GM06990 (cell line): ENCODE measurements around the gene NPHP3.
"Not testable (repeated sequence)": the region's sequence is repeated elsewhere in the genome, so short reads cannot be mapped to it uniquely, and the experiment has no call there.

Experiments
- DNase-seq: peaks from one replicate; pipeline ENCODE4 v3.0.0-alpha.2; 2011; ENCODE audit not compliant: insufficient read length; ENCODE audit errors: extremely low read depth
- H3K27me3 ChIP-seq: replicated peaks from 2 replicates; pipeline ENCODE4 v1.6.0; 2011; ENCODE audit warnings: low read length; ENCODE audit not compliant: control insufficient read depth, insufficient read depth
- H3K36me3 ChIP-seq: 2 replicates; pipeline ENCODE4 v1.5.1; 2011; ENCODE audit warnings: low read length; ENCODE audit not compliant: control insufficient read depth, insufficient read depth
- H3K4me3 ChIP-seq: replicated peaks from 2 replicates; pipeline ENCODE4 v1.5.1; 2011; ENCODE audit warnings: low read depth, mild to moderate bottlenecking, control low read depth, low read length
- TF ChIP-seq, protein P1 (sequence below): IDR thresholded peaks from 2 replicates; pipeline ENCODE4 v1.5.1; 2011; ENCODE audit warnings: low read length, control low read depth, mild to moderate bottlenecking, inconsistent platforms; ENCODE audit not compliant: insufficient read depth, poor library complexity, severe bottlenecking

Gene NPHP3

DNA sequence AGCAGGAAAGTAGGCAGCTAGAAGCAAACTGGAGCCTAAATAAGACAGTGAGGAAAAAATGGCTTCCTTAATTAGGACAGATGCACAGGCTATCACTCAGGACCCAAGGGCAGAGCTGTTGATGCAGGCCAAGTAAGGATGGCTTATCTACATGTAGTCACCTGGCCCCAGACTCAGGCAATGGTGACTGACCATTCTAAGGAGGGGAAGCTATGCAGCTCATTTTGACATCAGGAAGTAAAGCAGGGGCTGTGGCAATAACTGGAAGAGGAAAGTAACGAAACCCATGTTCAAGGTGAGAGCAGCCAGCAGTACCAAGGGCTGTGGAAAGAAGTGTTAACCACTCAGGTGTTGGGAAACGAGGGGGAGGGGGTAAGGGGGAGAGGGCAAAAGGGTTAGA lies 78.8 kb downstream of the NPHP3 start:
- Histone ChIP-seq H3K4me3 (no peak overlapping the region), H3K36me3 (peaks cover 2% of the 10 kb centered on the region), H3K27me3 (no peaks in the 10 kb centered on the region)
- no peak for DNase-seq
- TF ChIP-seq, protein P1, sequence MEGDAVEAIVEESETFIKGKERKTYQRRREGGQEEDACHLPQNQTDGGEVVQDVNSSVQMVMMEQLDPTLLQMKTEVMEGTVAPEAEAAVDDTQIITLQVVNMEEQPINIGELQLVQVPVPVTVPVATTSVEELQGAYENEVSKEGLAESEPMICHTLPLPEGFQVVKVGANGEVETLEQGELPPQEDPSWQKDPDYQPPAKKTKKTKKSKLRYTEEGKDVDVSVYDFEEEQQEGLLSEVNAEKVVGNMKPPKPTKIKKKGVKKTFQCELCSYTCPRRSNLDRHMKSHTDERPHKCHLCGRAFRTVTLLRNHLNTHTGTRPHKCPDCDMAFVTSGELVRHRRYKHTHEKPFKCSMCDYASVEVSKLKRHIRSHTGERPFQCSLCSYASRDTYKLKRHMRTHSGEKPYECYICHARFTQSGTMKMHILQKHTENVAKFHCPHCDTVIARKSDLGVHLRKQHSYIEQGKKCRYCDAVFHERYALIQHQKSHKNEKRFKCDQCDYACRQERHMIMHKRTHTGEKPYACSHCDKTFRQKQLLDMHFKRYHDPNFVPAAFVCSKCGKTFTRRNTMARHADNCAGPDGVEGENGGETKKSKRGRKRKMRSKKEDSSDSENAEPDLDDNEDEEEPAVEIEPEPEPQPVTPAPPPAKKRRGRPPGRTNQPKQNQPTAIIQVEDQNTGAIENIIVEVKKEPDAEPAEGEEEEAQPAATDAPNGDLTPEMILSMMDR: no peak

DNA sequence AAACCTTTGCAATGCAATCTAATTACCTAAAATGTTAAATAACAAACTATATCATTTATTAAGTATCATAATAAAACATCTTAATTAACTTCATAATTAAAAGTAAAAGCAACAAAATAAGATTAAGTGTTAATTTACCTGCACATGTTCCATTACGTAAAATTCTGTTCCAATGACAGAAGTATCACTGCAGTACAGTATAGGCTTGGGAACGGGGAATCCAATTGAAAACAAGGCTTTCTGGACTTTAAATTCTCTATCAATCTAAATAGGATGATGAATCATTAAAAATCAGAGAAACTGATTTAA lies 79.7 kb downstream of the NPHP3 start:
- DNase-seq: no peak
- TF ChIP-seq, protein P1: no peak
- peaks cover 2% of the 10 kb centered on the region for H3K36me3 ChIP-seq
- H3K4me3 ChIP-seq: no peak overlapping the region
- no peaks in the 10 kb centered on the region for H3K27me3 ChIP-seq

DNA sequence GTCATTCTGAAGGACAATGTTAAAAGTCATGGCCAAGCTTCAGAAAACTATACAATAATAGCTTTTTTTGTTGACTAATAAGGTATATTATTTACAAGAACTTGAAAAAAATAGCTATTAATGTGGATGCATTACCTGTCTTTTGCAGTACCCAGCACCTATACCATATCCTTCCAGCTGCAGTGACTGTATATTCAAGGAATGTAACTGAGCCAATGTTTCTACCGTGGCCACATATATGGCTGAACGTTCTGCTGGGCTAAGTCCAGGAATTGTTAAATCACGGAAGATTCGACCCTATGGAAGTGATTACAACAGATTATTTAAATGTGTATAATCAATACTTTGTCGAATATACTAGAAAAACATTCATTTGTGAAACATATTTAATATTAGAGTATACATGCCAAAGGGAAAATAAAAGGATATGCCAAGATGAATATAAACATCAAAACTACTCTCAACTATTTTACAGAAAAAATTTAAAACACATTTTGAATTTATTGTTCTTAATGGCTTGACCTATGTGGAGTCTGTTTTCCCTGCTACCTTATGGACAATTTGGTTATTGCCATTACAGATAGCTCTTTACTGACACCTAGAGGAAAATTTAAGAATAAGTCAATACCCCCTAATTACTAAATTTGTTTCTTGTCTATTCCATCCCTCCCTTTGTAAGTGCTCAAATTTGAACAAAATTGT lies 80.2 kb downstream of the NPHP3 start:
- DNase-seq: no peak
- peaks cover 2% of the 10 kb centered on the region for H3K36me3 ChIP-seq
- no peaks in the 10 kb centered on the region for H3K27me3 ChIP-seq
- TF ChIP-seq, protein P1: peak; percentile 51
- H3K4me3 ChIP-seq: no peak overlapping the region

DNA sequence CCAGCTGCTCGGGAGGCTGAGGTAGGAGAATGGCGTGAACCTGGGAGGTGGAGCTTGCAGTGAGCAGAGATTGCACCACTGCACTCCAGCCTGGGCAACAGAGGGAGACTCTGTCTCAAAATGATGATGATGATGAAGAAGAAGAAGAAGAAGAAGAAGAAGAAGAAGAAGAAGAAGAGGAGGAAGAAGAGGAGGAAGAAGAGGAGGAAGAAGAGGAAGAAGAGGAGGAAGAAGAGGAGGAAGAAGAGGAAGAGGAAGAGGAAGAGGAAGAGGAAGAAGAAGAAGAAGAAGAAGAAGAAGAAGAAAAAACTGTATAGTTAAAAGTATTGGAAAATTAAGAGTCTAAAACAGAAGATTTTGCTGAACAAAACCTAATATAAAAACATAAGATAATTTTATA lies 80.8 kb downstream of the NPHP3 start:
- not testable (repeated sequence) for DNase-seq, H3K4me3 ChIP-seq, H3K27me3 ChIP-seq, H3K36me3 ChIP-seq

DNA sequence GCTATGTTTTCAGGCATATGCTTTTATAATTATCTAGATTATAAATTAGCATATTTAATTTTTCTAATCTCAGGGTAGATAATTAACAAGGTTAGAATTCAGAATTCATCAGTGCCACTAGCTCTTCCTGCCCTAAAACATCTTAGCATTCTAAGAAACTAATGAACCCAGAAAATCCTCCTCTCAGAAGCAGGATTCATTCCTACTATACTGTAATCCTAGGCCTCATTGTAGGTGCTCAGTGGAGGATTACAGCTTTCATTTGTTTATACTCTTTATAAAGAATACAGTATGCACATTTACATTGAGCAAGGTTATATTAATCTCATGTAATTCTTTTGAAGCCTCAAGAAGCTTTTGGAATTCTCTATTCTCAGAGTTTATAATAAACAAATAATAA lies 83.5 kb downstream of the NPHP3 start:
- no peak for DNase-seq
- no peaks in the 10 kb centered on the region for H3K27me3 ChIP-seq
- H3K36me3 ChIP-seq: peaks cover 2% of the 10 kb centered on the region
- TF ChIP-seq, protein P1: no peak
- H3K4me3 ChIP-seq: no peak overlapping the region

DNA sequence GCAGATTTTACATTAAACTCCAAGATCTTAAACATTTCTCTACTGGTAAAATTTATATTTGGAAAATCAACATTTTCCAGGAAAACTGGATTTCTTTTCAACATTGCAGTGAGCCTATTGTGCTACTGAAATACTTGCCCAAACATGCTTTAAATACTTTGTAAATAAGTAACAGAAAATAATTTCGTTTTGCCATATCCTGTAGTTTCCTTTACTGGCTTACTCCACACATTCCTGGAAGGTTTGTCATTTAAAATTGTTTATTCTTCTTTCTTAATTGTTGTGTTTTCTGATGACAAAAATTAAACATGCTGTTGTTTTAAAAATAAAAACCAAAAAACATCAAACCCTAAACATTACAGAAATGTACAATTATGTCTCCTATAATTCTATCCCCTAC lies 84.6 kb downstream of the NPHP3 start:
- TF ChIP-seq, protein P1: no peak
- H3K36me3 ChIP-seq: peaks cover 2% of the 10 kb centered on the region; the same call in 1 of the 2 replicates
- no peak overlapping the region for H3K4me3 ChIP-seq
- no peaks in the 10 kb centered on the region for H3K27me3 ChIP-seq
- DNase-seq: no peak
